IPS-15b (cell line): ENCODE data around the gene DPP10.
"Not testable (repeated sequence)": the region's sequence is repeated elsewhere in the genome, so short reads cannot be mapped to it uniquely, and the experiment has no call there.

ENCODE experiments used
- H3K27me3 ChIP-seq: one replicate; pipeline ENCODE4 v1.6.1; 2013; ENCODE audit warnings: low read length; ENCODE audit not compliant: control insufficient read depth, insufficient read depth
- H3K36me3 ChIP-seq: one replicate; pipeline ENCODE4 v1.6.1; 2013; ENCODE audit warnings: low read length; ENCODE audit not compliant: control insufficient read depth, insufficient read depth
- H3K4me1 ChIP-seq: one replicate; pipeline ENCODE4 v1.6.1; 2013; ENCODE audit warnings: mild to moderate bottlenecking, low read length; ENCODE audit not compliant: control insufficient read depth, insufficient read depth
- H3K4me3 ChIP-seq: one replicate; pipeline ENCODE4 v1.5.1; 2013; ENCODE audit warnings: low read depth, low read length
- H3K9ac ChIP-seq: one replicate; pipeline ENCODE4 v1.6.1; 2013; ENCODE audit warnings: low read depth, mild to moderate bottlenecking, low read length
- H3K9me3 ChIP-seq: one replicate; pipeline ENCODE4 v1.6.1; 2013; ENCODE audit warnings: mild to moderate bottlenecking, low read length; ENCODE audit not compliant: control insufficient read depth, insufficient read depth

DPP10 gene

DNA sequence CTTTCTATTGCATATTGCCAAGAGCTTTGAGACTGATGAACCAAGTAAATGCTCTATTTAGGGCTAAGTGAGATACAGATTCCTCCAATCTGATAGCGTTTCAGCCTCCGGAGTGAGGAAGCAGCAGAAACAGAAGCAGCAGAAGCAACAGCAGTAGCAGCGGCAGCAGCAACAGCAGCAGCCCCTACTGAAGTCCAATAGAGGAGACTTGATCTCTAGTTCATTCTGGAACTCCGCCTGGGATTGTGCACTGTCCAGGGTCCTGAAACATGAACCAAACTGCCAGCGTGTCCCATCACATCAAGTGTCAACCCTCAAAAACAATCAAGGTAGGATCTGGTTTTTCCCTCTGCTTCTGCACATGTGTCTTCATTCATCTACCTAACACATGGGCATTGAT lies at the start of gene DPP10:
Gene DPP10 (plus strand): TSS at position 132 of the 400 bp plus-strand sequence.
- no peaks in the 10 kb centered on the region for H3K27me3 ChIP-seq
- H3K9me3 ChIP-seq, result no peaks in the 10 kb centered on the region
- H3K9ac ChIP-seq, result no peak within 1 kb of the TSS
- no peaks in the 10 kb centered on the region for H3K36me3 ChIP-seq
- no peak within 1 kb of the TSS for H3K4me3 ChIP-seq
- no peaks in the 10 kb centered on the region for H3K4me1 ChIP-seq

DNA sequence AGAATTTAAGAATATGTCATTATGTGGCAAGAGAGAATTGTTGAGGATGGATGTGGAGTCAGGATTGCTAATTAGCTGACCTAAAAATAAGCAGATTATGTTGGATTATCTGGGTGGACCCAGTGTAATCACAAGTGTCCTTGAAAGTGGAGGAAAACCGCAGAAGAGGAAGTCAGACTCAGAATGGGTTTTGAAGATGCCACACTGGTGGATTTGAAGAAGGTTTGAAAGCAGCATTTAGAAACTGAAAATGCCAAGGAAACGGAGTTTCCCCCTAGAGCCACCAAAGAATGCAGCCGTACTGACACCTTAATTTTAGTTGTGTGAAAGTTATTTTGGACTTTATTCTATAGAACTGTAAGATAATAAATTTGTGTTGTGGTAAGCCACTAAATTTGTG lies 41.6 kb upstream of the DPP10 start:
- Histone ChIP-seq H3K9ac (no peak overlapping the region), H3K27me3 (no peaks in the 10 kb centered on the region)

DNA sequence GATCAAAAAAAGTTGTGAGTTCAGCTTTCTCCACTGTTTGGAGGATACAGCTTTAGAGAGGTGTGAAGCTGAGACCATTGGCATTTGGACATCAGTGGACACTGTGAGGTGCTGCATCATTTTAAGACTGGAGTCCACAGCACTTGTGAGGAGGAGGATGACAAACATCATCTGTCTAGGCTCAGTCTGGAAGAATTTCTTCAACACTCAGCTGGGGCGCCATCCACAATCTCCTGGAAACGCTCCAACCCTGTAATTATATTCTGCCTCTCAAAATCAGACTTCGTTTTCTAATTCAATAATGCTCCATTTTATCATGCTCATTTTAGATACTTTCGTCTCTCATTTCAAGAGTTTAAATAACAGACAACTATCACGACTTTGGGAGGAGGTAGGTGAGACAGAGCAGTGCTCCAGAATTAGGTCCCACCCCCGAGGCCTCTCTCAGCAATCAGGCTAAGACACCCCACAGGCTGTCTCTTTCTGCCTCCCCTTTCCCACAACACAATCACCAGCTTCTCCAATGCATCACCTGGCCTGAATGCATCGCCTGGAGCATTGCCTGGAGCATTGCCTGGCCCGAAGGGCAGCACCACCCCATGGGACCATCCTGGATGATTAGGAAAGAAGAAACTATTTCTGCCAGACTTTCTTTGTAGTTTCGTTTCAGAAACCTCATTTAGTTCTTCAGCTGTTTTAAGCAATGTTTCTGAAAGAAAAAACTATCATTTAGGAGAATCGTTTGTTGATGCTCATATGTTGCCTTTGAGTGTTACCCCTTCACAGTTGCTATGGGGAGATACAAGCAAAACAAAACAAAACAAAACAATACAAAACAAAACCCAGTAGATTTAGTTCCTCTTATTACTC lies 37.0 kb upstream of the DPP10 start:
- no peak overlapping the region for H3K4me3 ChIP-seq
- H3K9ac ChIP-seq, result no peak overlapping the region
- H3K4me1 ChIP-seq, result no peaks in the 10 kb centered on the region
- no peaks in the 10 kb centered on the region for H3K9me3 ChIP-seq
- H3K36me3 ChIP-seq, result no peaks in the 10 kb centered on the region
- no peaks in the 10 kb centered on the region for H3K27me3 ChIP-seq

More for the DNA sequence above, 41.6 kb upstream of the DPP10 start:
- H3K9me3 ChIP-seq, result no peaks in the 10 kb centered on the region
- H3K4me3 ChIP-seq, result no peak overlapping the region
- no peaks in the 10 kb centered on the region for H3K36me3 ChIP-seq
- H3K4me1 ChIP-seq, result no peaks in the 10 kb centered on the region

DNA sequence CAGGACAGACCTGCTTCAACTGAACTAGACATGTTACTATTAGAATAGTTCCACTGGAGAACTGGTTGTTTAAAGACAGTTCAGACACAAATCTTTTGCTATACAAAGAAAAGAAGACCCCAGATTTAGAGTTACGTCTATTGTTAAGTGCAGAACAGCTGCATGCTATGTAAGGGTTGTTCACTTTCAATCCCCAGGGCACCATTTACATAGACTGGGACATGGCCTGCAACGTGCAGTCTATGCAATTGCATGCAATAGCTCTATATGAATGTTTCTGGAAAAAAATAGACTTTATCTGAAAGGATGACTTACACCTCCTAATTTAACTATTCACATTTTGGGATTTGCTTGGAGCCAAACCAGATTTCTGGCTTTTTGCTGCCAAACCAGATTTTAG lies 36.1 kb upstream of the DPP10 start:
- H3K9ac ChIP-seq, result no peak overlapping the region
- no peak overlapping the region for H3K4me3 ChIP-seq
- no peaks in the 10 kb centered on the region for H3K27me3 ChIP-seq
- no peaks in the 10 kb centered on the region for H3K36me3 ChIP-seq
- no peaks in the 10 kb centered on the region for H3K4me1 ChIP-seq
- no peaks in the 10 kb centered on the region for H3K9me3 ChIP-seq

DNA sequence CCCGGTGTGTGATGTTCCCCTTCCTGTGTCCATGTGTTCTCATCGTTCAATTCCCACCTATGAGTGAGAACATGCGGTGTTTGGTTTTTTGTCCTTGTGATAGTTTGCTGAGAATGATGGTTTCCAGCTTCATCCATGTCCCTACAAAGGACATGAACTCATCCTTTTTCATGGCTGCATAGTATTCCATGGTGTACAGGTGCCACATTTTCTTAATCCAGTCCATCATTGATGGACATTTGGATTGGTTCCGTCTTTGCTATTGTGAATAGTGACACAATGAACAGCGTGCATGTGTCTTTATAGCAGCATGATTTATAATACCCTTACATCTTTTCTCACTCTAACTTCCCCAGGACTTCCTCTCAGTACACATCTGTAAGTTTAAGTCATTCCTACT lies 35.1 kb upstream of the DPP10 start:
- H3K9me3 ChIP-seq, H3K4me3 ChIP-seq, H3K36me3 ChIP-seq, H3K9ac ChIP-seq, H3K4me1 ChIP-seq, H3K27me3 ChIP-seq: not testable (repeated sequence)

DNA sequence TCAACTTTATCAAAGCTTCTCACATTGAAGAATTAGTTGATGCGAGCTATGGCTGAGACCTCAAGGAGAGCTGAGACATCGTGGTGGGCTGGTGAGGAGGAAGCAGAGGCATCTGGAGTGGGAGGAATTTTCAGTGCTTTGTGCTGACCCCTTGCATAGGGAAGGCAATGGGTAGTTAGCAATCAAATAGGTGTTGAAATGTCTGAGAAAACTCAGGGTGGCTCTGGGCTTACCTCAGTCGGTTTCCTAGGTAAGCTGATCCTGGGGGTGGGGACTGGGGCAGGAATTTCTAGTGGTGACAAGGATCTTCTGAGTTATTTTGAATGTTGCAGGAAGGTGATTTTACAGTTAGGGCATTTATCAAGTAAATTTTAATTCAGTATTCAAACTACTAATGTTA lies 20.7 kb upstream of the DPP10 start:
- H3K27me3 ChIP-seq, result no peaks in the 10 kb centered on the region
- no peaks in the 10 kb centered on the region for H3K4me1 ChIP-seq
- H3K9ac ChIP-seq, result no peak overlapping the region
- no peak overlapping the region for H3K4me3 ChIP-seq
- no peaks in the 10 kb centered on the region for H3K36me3 ChIP-seq
- no peaks in the 10 kb centered on the region for H3K9me3 ChIP-seq

DNA sequence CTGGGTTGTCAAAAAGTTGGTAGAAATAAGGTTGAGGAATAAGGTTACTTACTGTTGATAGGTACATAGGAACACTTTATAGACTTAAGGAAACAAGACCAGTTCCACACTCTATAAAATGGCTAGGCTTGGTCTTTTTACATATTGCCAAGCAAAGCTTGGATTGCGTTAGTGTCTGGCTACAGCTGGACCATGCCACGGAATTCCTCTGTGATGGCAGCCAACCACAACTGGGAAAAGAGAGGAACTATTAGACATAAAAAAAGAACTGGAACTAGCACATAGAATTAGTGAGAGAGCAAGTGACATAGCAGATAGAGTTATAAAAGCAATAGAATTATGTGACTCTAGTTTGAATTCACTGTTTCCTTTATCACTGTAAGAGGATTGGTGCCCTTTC lies 17.7 kb upstream of the DPP10 start:
- H3K4me3 ChIP-seq, result no peak overlapping the region

DNA sequence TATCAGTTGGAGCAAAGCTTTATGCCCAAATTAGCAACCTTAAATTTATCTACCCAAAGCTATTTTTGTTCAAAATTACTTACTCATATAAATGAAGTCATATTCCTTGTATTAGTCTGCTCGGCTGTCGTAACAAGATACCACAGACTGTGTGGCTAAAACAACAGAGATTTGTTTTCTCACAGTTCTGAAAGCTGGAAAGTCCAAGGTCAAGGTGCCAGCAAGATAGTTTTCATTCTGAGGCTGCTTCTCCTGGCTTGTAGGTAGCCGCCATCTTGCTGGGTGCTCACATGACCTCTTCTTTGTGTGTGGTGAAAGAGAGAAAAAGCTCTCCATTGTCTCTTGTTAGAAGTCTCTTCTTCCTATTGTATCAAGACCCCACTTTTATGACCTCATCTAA lies 15.7 kb upstream of the DPP10 start:
- no peaks in the 10 kb centered on the region for H3K27me3 ChIP-seq
- H3K36me3 ChIP-seq, result no peaks in the 10 kb centered on the region
- no peak overlapping the region for H3K4me3 ChIP-seq
- H3K9me3 ChIP-seq, result no peaks in the 10 kb centered on the region
- no peak overlapping the region for H3K9ac ChIP-seq
- H3K4me1 ChIP-seq, result no peaks in the 10 kb centered on the region

More for the DNA sequence above, 17.7 kb upstream of the DPP10 start:
- Histone ChIP-seq H3K36me3 (no peaks in the 10 kb centered on the region), H3K27me3 (no peaks in the 10 kb centered on the region), H3K9me3 (no peaks in the 10 kb centered on the region), H3K9ac (no peak overlapping the region), H3K4me1 (no peaks in the 10 kb centered on the region)

DNA sequence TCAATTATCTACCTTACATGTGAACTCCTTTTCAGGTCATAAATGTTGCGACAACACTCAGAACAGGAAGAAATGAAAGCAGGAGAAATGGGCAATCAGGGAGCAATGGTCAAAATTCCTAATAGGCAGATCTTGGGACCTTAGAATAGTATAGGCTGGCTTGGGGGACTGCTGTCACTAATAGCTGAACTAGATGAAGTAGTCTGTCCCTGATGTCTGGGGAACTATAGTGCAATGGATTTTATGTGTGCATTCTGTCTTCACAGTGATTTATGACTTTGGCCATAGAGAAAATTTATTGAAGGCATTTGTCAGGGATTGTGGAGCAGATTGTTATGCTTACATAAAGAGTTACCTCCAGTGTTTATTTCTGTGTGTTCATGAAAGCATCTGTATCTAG lies 6.1 kb upstream of the DPP10 start:
- no peaks in the 10 kb centered on the region for H3K4me1 ChIP-seq
- no peak overlapping the region for H3K9ac ChIP-seq
- H3K27me3 ChIP-seq, result no peaks in the 10 kb centered on the region
- H3K36me3 ChIP-seq, result no peaks in the 10 kb centered on the region
- H3K9me3 ChIP-seq, result no peaks in the 10 kb centered on the region
- H3K4me3 ChIP-seq, result no peak overlapping the region

DNA sequence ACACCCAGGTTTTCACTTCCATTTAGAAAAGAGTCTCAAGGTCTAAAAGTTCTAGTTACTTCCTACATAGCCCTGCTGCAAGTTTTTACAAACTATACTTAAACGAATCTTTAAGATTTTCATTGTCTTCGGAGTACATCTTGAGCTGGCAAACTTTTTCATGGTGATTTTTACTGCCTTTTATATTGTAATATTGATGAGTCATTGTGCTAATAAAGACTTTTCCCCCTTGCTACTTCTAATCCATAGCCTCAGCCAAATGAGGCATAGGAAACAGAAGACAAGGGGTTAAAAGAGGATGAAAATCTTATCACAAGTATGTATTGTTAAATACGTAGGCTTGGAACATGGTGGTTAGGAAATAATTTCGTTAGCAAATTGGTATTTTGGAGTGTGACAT lies 4.1 kb downstream of the DPP10 start:
- Histone ChIP-seq H3K4me3 (no peak overlapping the region), H3K4me1 (no peaks in the 10 kb centered on the region), H3K27me3 (no peaks in the 10 kb centered on the region), H3K9ac (no peak overlapping the region), H3K9me3 (no peaks in the 10 kb centered on the region), H3K36me3 (no peaks in the 10 kb centered on the region)

DNA sequence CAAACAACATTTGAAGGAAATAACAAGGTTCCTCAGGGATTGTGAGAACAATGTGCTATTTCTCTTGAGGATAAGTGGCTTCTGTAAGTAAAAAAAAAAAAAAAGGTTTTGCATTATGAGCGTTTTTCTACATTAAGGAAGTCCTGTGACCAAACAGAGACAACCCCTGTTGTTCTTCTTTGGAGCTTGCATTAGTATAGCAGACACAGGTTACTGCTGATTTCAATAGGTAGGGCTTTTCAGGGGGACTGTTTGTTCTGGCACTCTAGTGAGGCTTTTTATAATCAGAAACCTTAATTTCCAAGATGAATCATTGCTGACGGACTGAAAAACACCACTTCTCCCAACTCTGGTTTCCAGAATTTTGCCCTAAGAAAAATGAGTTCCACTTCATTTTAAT lies 8.2 kb downstream of the DPP10 start:
- no peaks in the 10 kb centered on the region for H3K27me3 ChIP-seq
- H3K4me1 ChIP-seq, result no peaks in the 10 kb centered on the region
- no peaks in the 10 kb centered on the region for H3K9me3 ChIP-seq
- H3K9ac ChIP-seq, result no peak overlapping the region
- H3K36me3 ChIP-seq, result no peaks in the 10 kb centered on the region
- no peak overlapping the region for H3K4me3 ChIP-seq

DNA sequence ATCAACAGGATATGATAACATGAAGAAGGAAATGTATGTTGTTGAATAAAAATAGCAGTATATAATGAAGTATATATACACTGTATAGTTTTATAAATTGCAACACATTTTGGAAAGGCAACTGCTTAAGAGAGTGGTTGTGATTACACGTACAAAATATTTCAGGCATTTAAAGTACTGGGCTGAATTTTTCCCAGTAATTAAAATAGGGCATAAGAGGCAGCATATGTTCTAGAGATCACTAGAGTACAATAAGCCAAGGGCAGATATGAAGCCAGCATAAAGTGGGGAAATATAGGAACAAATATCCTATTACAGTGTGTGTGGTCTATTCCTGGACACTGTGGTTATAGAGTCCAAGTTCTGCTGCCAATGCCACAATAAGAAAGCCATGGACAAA lies 14.1 kb downstream of the DPP10 start:
- Histone ChIP-seq H3K4me1 (peaks cover 5% of the 10 kb centered on the region), H3K9me3 (no peaks in the 10 kb centered on the region), H3K9ac (no peak overlapping the region), H3K27me3 (no peaks in the 10 kb centered on the region), H3K36me3 (no peaks in the 10 kb centered on the region), H3K4me3 (no peak overlapping the region)
